Mammary epithelial cell (primary cell): ENCODE results near the gene SELENOO.

Experiments used
- CTCF ChIP-seq, 2 donors: IDR thresholded peaks in 1 of 2; conservative IDR thresholded peaks in 1 of 2; 2 replicates each; pipeline ENCODE4 v1.5.1; 2011 to 2012; ENCODE audit warnings: inconsistent platforms in 2 of 2, low read length in 2 of 2, mild to moderate bottlenecking in 2 of 2, control low read depth in 1 of 2, low read depth in 1 of 2; ENCODE audit not compliant: insufficient read depth in 1 of 2; ENCODE audit errors: extremely low read depth in 1 of 2
- EZH2 ChIP-seq: IDR thresholded peaks from 2 replicates; pipeline ENCODE4 v1.6.1; 2012; ENCODE audit warnings: low read length, inconsistent platforms, borderline replicate concordance

- TF ChIP-seq CTCF (conservative IDR thresholded peaks at IDR 0.05 in 1 of 2, IDR thresholded peaks at IDR 0.05 in 1 of 2; ENCODE audit: extremely low read depth in 1 of 2, insufficient read depth in 1 of 2, low read depth in 1 of 2, low read length in 2 of 2) = no peak
- TF ChIP-seq EZH2 = no peak
These were observed 24.6 kb downstream of the SELENOO start for GRCh38 chr22:50225200-50225969.
